ENCODE measurements around the gene KCTD10.

KCTD10 gene

DNA sequence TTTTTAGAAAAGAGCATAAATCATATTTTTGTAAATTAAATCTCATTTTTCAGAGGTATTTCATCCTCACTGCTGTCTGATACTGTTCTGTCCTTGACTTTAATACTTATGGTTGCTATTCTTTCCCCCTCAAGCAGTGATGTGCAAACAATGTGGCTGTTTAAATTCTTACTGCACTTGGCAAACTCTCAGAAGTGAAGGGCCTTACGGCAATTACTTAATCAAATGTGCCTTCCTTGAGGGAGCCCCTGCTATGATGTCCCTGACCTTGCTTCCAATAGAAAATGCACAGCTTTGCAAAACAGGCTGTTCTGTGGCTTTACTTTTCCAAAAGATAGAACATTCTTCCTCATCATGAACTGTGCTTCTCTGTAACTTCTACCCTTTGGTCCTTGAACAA, 35.5 kb upstream of the KCTD10 start:
- Histone ChIP-seq H3K36me3 (ENCODE audit: insufficient read depth, low read depth, low read length) (peaks cover 65% of the 10 kb centered on the region), H3K9ac (ENCODE audit: low read depth, low read length) (no peak overlapping the region), H3K4me1 (ENCODE audit: insufficient read depth, low read length) (no peaks in the 10 kb centered on the region), H3K27ac (ENCODE audit: low read length) (no peak overlapping the region), H3K4me3 (ENCODE audit: low read length) (no peak overlapping the region), H3K9me3 (ENCODE audit: insufficient read depth, low read depth, low read length) (no peaks in the 10 kb centered on the region), H3K27me3 (ENCODE audit: insufficient read depth, low read length) (no peaks in the 10 kb centered on the region)

DNA sequence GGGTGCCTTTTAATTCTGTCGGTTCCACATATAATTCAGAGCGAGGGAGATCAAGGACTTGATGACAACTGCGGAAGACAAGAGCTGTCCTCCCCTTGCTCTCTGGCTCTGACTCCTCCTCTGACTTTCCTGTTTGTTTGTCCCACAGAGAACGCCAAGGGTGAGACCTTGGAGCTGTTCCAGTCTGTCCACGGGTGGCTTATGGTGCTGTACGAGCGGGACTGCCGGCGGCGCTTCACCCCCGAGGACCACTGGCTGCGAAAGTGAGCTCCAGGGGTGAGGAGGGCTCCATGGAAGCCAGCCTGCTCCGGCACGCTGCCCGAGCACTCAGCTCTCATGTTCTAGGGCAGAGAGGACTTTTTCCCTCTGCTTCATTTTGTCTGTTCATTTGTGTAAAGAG, 33.1 kb upstream of the KCTD10 start:
- Histone ChIP-seq H3K9ac (ENCODE audit: low read depth, low read length) (no peak overlapping the region), H3K27me3 (ENCODE audit: insufficient read depth, low read length) (no peaks in the 10 kb centered on the region), H3K27ac (ENCODE audit: low read length) (no peak overlapping the region), H3K36me3 (ENCODE audit: insufficient read depth, low read depth, low read length) (peaks cover 74% of the 10 kb centered on the region), H3K4me3 (ENCODE audit: low read length) (no peak overlapping the region), H3K9me3 (ENCODE audit: insufficient read depth, low read depth, low read length) (no peaks in the 10 kb centered on the region), H3K4me1 (ENCODE audit: insufficient read depth, low read length) (no peaks in the 10 kb centered on the region)

DNA sequence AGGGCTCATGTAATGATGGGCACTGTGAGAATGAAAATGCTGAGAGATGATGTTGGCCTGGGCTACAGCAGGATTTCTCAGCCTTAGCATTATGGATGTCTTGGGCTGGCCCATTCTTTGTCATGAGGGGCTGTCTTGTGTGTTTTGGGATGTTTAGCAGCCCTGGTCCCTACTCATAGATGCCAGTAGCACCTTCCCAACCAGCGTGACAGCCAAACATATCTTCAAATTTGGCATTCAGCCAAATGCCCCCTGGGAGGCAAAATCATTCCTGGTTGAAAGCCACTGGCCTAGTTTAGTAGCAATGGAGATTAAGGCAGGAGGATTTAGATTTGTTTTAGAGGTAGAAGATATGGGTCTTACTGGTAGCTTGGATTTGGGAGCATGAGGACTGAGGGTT, 27.0 kb upstream of the KCTD10 start:
- H3K36me3 ChIP-seq (ENCODE audit: insufficient read depth, low read depth, low read length) = peaks cover 91% of the 10 kb centered on the region
- H3K4me3 ChIP-seq (ENCODE audit: low read length) = no peak overlapping the region
- no peaks in the 10 kb centered on the region for H3K9me3 ChIP-seq (ENCODE audit: insufficient read depth, low read depth, low read length)
- no peak overlapping the region for H3K9ac ChIP-seq (ENCODE audit: low read depth, low read length)
- no peaks in the 10 kb centered on the region for H3K27me3 ChIP-seq (ENCODE audit: insufficient read depth, low read length)
- H3K27ac ChIP-seq (ENCODE audit: low read length) = no peak overlapping the region
- no peaks in the 10 kb centered on the region for H3K4me1 ChIP-seq (ENCODE audit: insufficient read depth, low read length)

- Histone ChIP-seq H3K27ac (ENCODE audit: low read length) (no peak overlapping the region), H3K4me3 (ENCODE audit: low read length) (no peak overlapping the region), H3K4me1 (ENCODE audit: insufficient read depth, low read length) (no peaks in the 10 kb centered on the region), H3K9ac (ENCODE audit: low read depth, low read length) (no peak overlapping the region), H3K9me3 (ENCODE audit: insufficient read depth, low read depth, low read length) (no peaks in the 10 kb centered on the region), H3K27me3 (ENCODE audit: insufficient read depth, low read length) (no peaks in the 10 kb centered on the region), H3K36me3 (ENCODE audit: insufficient read depth, low read depth, low read length) (peaks cover 92% of the 10 kb centered on the region)
These were observed 26.5 kb upstream of the KCTD10 start for GRCh38 chr12:109503611-109504010.

DNA sequence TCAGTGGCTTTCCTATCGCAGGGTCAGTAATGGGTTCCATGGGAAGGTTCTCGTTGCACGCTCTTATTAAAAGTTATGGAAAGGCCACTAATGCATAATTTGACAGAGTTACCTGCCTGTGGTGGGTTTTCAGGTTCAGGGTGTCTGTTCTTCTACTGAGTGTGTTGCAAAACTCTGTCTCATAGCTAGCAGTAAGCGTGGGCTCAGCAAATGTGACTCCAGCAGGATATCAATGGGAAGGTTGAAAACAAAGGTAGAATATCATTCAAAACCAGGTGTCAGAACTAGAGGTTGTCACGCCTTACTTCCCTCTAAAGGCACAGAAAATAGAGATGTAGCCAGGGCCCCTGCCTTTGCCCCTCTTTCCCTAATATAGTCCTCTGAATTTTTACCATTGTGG, 25.2 kb upstream of the KCTD10 start:
- peaks cover 92% of the 10 kb centered on the region for H3K36me3 ChIP-seq (ENCODE audit: insufficient read depth, low read depth, low read length)
- H3K27me3 ChIP-seq (ENCODE audit: insufficient read depth, low read length) = no peaks in the 10 kb centered on the region
- H3K9me3 ChIP-seq (ENCODE audit: insufficient read depth, low read depth, low read length) = no peaks in the 10 kb centered on the region
- H3K27ac ChIP-seq (ENCODE audit: low read length) = no peak overlapping the region
- H3K9ac ChIP-seq (ENCODE audit: low read depth, low read length) = no peak overlapping the region
- H3K4me3 ChIP-seq (ENCODE audit: low read length) = no peak overlapping the region
- H3K4me1 ChIP-seq (ENCODE audit: insufficient read depth, low read length) = no peaks in the 10 kb centered on the region

- Histone ChIP-seq H3K9ac (ENCODE audit: low read depth, low read length) (no peak overlapping the region), H3K4me1 (ENCODE audit: insufficient read depth, low read length) (no peaks in the 10 kb centered on the region), H3K36me3 (ENCODE audit: insufficient read depth, low read depth, low read length) (peaks cover 82% of the 10 kb centered on the region), H3K4me3 (ENCODE audit: low read length) (no peak overlapping the region), H3K27ac (ENCODE audit: low read length) (no peak overlapping the region), H3K27me3 (ENCODE audit: insufficient read depth, low read length) (no peaks in the 10 kb centered on the region), H3K9me3 (ENCODE audit: insufficient read depth, low read depth, low read length) (no peaks in the 10 kb centered on the region)
These were observed 24.2 kb upstream of the KCTD10 start for GRCh38 chr12:109501299-109501698.

DNA sequence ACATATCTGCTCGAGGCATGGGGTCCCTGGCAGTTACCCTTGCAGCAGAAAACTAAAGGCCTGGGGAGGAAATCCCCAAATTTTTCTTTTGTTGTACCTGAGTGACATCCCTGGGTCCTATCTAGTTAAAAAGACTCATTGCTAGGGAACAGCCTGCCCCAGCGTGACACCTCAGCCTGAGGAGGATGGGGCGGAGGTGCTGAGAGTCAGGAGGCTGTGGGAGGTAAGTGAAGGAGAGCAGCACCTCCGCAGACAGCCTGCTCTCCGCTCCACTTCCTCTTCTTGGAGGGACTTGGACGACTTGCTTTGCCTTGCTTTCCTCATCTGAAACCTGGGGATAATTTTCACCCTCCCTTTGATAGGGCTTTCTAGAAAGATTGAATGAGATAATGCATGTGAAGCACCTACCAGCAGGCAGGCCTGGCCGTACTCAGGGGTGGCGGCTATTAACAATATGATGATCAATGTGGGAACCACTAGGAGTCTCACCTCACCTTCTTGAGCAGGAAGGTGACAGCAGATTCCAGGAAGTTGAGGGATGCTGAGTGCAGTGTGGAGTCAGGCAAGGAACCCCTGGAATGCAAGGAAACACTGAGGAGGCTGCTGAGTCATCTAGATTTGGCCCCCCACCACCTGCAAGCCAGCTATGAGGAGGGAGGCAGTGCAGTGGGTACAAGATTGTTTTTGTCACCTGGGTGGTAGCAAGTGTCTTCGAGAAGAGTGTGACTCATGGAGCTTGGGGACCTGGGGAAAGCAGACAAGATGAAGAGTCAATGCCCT, 23.5 kb upstream of the KCTD10 start:
- H3K4me1 ChIP-seq (ENCODE audit: insufficient read depth, low read length) = no peaks in the 10 kb centered on the region
- no peaks in the 10 kb centered on the region for H3K27me3 ChIP-seq (ENCODE audit: insufficient read depth, low read length)
- no peaks in the 10 kb centered on the region for H3K9me3 ChIP-seq (ENCODE audit: insufficient read depth, low read depth, low read length)
- H3K9ac ChIP-seq (ENCODE audit: low read depth, low read length) = no peak overlapping the region
- H3K27ac ChIP-seq (ENCODE audit: low read length) = no peak overlapping the region
- H3K36me3 ChIP-seq (ENCODE audit: insufficient read depth, low read depth, low read length) = peaks cover 81% of the 10 kb centered on the region
- no peak overlapping the region for H3K4me3 ChIP-seq (ENCODE audit: low read length)

DNA sequence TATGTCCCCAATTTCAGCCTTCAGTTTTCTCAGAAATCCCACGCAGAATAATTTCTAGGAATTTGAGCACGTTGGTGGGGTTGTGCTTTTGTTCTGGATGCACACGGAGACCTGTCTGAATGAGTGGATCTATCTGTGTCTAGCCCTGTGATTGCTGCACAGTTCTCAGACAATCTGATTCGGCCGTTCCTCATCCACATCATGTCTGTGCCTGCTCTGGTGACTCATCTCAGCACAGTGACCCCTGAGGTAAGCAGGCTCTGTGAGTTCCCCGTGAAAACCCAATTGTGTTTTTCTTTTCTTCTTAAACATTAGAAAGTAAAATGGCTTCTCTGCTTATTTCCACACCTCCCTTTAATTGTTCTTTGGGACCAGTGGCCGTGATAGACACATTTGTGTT, 20.6 kb upstream of the KCTD10 start:
- Histone ChIP-seq H3K9me3 (ENCODE audit: insufficient read depth, low read depth, low read length) (no peaks in the 10 kb centered on the region), H3K9ac (ENCODE audit: low read depth, low read length) (no peak overlapping the region), H3K4me1 (ENCODE audit: insufficient read depth, low read length) (no peaks in the 10 kb centered on the region), H3K36me3 (ENCODE audit: insufficient read depth, low read depth, low read length) (peaks cover 73% of the 10 kb centered on the region), H3K4me3 (ENCODE audit: low read length) (no peak overlapping the region), H3K27ac (ENCODE audit: low read length) (no peak overlapping the region), H3K27me3 (ENCODE audit: insufficient read depth, low read length) (no peaks in the 10 kb centered on the region)

DNA sequence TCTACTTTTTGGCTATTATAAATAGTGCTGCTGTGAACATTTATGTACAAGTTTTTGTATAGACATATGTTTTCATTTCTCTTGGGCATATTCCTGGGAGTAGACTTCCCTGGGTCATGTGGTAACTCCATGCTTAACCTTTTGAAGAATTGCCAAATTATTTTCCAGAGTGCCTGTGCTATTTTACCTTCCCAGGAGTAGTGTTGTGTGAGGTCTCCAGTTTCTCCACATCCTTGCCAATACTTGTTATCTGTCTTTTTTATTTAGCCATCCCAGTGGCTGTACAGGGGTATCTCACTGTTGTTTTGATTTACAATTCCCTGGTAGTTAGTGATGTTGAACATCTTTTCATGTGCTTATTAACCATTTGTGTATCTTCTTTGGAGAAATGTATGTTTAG, 19.2 kb upstream of the KCTD10 start:
- Histone ChIP-seq H3K4me1 (ENCODE audit: insufficient read depth, low read length) (no peaks in the 10 kb centered on the region), H3K36me3 (ENCODE audit: insufficient read depth, low read depth, low read length) (peaks cover 68% of the 10 kb centered on the region), H3K9me3 (ENCODE audit: insufficient read depth, low read depth, low read length) (no peaks in the 10 kb centered on the region)

GRCh38 chr12:109495012-109495411, 17.9 kb upstream of the KCTD10 start:
- Histone ChIP-seq H3K27me3 (ENCODE audit: insufficient read depth, low read length) (no peaks in the 10 kb centered on the region), H3K4me1 (ENCODE audit: insufficient read depth, low read length) (no peaks in the 10 kb centered on the region), H3K27ac (ENCODE audit: low read length) (no peak overlapping the region), H3K9me3 (ENCODE audit: insufficient read depth, low read depth, low read length) (no peaks in the 10 kb centered on the region), H3K4me3 (ENCODE audit: low read length) (no peak overlapping the region), H3K36me3 (ENCODE audit: insufficient read depth, low read depth, low read length) (peaks cover 67% of the 10 kb centered on the region), H3K9ac (ENCODE audit: low read depth, low read length) (no peak overlapping the region)

More for the DNA sequence above, 19.2 kb upstream of the KCTD10 start:
- no peak overlapping the region for H3K9ac ChIP-seq (ENCODE audit: low read depth, low read length)
- no peaks in the 10 kb centered on the region for H3K27me3 ChIP-seq (ENCODE audit: insufficient read depth, low read length)
- no peak overlapping the region for H3K4me3 ChIP-seq (ENCODE audit: low read length)
- H3K27ac ChIP-seq (ENCODE audit: low read length) = no peak overlapping the region

DNA sequence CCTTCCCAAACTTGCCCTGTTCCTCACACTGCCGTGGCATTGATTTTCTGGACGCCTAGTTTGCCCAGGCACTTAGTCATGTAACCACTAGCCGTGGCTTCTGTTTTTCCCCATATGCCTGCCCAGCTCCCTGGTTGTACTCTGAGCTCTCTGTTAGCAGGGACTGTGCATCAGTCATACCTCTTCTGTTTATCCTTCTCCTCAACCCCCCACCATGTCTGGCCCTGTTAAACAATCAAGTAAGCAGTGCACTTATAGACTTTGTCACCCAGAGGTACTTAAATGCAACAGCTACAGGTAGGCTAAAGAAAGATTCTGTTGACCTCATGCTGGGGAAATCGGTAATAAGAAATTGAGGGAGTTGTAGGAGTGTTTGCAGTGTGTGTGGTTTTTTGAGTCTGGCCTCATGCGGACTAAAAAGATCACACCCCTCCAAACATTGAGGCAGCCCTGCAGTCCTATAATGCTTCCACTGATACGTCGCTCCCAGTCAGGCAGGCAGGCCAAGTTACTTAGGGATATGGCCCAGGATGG, 17.3 kb upstream of the KCTD10 start:
- H3K27ac ChIP-seq (ENCODE audit: low read length) = no peak overlapping the region
- H3K4me1 ChIP-seq (ENCODE audit: insufficient read depth, low read length) = no peaks in the 10 kb centered on the region
- H3K9ac ChIP-seq (ENCODE audit: low read depth, low read length) = no peak overlapping the region
- no peaks in the 10 kb centered on the region for H3K9me3 ChIP-seq (ENCODE audit: insufficient read depth, low read depth, low read length)
- H3K27me3 ChIP-seq (ENCODE audit: insufficient read depth, low read length) = no peaks in the 10 kb centered on the region
- H3K4me3 ChIP-seq (ENCODE audit: low read length) = no peak overlapping the region
- peaks cover 69% of the 10 kb centered on the region for H3K36me3 ChIP-seq (ENCODE audit: insufficient read depth, low read depth, low read length)

GRCh38 chr12:109493938-109494337, 16.8 kb upstream of the KCTD10 start:
- H3K36me3 ChIP-seq (ENCODE audit: insufficient read depth, low read depth, low read length) = peaks cover 69% of the 10 kb centered on the region
- H3K4me1 ChIP-seq (ENCODE audit: insufficient read depth, low read length) = no peaks in the 10 kb centered on the region
- H3K27me3 ChIP-seq (ENCODE audit: insufficient read depth, low read length) = no peaks in the 10 kb centered on the region
- no peak overlapping the region for H3K27ac ChIP-seq (ENCODE audit: low read length)
- H3K9me3 ChIP-seq (ENCODE audit: insufficient read depth, low read depth, low read length) = no peaks in the 10 kb centered on the region
- H3K9ac ChIP-seq (ENCODE audit: low read depth, low read length) = no peak overlapping the region
- no peak overlapping the region for H3K4me3 ChIP-seq (ENCODE audit: low read length)
